HG02938 (cell line): ENCODE measurements around the gene SAP25.

Experiments used
- ATAC-seq: cut with Tn5 transposase; IDR thresholded peaks from one replicate; pipeline ENCODE4 v1.9.1; 2021; ENCODE audit warnings: mild to moderate bottlenecking, moderate library complexity; ENCODE audit not compliant: unreplicated experiment

SAP25 gene

DNA sequence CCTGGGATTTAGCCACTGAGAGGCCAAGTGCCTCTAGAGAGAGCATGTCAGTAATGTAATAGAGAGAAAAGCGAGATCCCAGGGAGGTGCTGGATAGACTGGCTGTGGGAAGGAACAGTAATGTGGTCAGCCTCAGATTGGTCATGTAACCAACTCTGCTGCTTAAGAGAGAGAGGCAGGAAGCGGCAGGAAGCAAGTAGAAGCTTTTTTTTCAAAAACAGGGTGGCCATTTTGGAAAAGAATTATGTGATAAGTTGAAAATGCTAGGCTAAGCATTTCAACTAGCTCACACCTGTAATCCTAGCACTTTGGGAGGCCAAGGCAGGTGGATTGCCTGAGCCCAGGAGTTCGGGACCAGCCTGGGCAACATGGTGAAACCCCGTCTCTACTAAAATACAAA lies 24.7 kb upstream of the SAP25 start:
- ATAC-seq, result no peak

GRCh38 chr7:100595188-100595587 lies 21.5 kb upstream of the SAP25 start:
- ATAC-seq, result no peak

- ATAC-seq, result no peak
Observed at GRCh38 chr7:100591596-100591995, 17.9 kb upstream of the SAP25 start.

DNA sequence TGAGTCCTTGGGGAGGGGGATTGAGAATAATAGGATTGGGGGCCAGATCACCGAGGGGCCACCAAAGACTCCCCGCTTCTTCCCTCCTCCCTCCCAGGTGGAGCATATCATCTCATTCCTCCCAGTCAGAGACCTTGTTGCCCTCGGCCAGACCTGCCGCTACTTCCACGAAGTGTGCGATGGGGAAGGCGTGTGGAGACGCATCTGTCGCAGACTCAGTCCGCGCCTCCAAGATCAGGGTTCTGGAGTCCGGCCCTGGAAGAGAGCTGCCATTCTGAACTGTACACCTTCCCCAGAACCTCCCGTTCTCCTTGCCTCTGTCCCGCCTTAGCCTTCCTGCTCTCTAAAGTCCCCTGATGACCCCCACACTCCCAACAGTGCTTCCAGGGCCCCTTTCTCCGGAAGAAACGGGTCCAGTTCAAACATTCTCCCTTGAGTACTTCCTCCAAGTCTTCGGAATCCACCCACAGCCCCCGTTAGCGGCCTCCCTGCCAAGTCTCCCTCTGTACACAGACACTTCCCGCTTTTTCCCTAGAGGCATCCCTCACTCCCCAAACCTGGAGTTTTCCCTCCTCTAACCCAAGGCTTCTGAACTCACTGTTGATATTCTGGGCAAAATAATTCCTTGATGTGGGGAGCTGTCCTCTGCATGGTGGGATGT lies 16.5 kb upstream of the SAP25 start:
- ATAC-seq, result no peak

DNA sequence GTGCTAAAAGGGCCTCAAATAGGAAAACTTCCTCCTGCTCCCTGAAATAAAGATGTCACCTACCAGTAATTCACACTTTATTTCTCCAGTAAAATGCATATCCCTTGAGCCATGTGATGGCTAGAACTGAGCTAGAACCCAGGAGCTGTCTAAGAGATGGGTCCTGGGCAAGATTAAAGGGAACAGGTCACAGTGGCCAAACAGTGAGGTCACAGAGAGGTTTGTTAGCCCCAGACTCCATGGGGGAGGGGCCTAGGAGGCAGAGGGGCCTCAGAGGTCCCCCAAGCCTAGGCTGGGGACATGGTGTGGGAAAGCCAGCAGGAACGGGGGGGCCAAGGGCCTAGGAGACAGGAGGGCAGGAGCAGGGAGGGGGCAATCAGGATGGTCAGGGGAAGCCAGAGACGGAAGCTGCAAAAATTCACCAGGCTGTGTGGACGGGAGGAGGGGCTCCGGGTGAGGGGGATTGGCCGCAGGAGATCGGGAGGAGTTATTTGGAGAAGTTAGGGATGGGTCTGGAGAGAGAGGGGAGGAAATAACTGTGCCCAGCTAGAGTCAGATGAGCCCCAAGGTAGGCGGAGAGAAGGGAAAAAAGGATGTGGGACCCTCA lies 15.7 kb upstream of the SAP25 start:
- no peak for ATAC-seq

- no peak for ATAC-seq
Observed at GRCh38 chr7:100588438-100588837, 14.7 kb upstream of the SAP25 start.

DNA sequence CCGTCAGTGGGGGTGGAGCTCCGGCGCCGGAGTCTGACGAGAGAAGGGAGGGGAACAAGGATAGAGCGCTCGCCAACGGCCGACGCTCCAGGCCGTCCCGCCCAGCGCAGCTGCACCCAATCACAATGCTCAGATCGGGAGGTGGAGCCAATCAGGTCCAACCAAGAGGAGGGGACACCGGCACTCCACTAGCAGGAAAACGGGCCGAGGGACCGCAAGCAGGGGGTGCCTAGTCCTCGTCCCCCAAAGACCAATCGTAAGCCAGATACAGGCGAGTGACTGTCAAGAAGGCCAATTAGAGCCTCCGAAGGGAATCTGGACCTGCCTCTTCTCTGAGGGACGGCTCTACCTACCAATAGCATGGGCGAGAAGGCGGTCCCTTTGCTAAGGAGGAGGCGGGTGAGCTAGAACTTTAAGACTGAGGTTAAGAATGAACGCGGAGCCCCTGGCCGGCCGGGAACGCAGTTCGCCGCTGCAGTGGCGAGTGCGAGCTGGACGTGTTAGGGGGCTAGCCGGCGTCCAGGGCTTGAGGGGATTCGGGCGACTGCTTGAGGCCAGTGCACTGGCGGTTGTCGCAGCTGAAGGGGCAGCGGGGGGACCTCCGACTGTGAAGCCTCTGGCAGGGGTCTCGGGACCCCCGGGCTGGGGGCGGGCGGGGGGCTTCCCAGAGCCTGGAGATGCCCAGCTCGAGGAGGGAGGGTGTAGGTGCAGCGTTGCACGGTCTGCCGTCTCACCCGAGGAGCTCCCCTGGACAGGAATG lies 12.7 kb upstream of the SAP25 start, which contains the start of gene FBXO24:
FBXO24 (plus strand) TSS at position 63 of the 760 bp plus-strand sequence; CDS start at position 361, 298 bp downstream.
- ATAC-seq, result peak; percentile 91

DNA sequence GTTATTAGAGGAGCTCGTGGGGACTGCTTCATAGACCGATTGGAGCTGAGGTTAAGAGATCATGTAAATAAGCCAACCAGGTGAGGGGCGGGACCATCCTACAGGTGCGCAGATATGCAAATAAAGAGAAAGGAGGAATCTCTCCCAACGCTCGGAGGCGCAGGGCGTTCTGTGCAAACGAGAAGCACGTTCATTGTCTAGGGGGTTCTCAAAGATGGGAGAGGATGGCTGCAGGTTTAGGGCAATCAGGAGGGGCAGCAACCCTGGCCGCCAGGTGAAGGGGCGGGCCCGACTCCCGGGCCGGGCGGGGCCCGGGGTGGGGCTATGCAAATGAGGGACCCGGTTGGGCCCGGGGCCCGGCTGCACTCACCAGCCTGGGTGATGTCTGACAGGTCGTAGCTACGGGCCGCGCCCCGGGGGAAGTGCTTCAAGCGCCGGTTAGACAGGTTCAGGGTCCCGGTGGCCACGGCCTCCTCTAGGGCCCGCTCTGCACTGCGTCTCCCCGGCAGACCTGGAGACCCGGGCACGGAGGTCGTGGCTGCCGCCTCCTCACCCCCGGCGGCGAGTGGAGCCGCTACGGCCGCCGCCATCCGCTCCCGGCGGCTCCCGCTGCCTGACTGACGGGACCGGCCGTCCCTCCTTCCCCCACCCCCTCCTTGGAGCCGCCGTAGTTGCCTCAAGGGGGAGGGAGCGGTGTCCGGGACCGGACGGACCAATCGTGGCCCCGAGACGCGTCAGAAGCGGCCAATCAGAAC lies 12.0 kb upstream of the SAP25 start, which contains the start of gene LRCH4:
LRCH4 (minus strand) TSS at position 619 of the 755 bp plus-strand sequence; CDS start at position 590, 29 bp downstream.
- ATAC-seq, result no peak

DNA sequence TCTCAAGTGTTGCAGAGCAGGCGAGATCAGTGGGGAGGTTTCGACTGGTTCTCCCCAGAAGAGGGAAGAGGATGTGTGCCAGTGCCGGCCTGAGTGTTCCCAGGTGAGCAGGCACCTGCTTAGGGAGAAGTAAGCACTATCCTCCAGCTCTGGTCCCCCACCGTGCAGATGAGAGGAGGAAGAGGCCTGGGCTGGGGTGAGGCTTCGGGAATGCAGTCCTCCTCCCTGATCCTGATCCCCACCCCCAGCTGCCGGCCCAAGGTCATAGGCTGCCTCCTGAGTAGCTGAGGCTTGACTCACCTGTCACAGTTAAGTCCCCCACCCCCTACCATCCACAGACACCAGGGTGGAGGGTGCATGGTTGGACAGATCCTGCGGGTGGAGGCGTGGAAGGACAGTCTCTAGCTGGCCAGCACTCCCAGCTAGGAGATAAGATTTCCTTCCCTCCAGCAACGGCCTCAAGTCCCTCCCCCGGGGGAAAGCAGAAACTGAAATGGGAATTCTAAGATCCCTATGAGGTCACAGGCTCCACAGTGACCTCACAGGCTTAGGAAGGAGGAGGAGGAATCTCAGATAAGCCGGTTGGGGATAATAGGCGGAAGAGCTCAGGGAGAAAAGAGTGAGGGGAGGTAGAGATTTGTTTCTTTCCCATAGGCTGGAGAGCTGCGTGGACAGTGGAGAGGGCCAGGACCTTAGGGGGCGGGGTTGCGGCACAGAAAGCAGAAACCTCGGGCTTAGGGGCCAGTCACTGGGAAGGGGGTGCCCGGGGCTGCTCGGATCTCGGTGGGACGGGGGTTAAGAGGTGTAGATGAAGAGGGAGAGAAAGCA lies 11.2 kb upstream of the SAP25 start:
- no peak for ATAC-seq

GRCh38 chr7:100584054-100584682 lies 10.5 kb upstream of the SAP25 start:
- no peak for ATAC-seq

- no peak for ATAC-seq
Observed at GRCh38 chr7:100583132-100584053, 9.7 kb upstream of the SAP25 start.

DNA sequence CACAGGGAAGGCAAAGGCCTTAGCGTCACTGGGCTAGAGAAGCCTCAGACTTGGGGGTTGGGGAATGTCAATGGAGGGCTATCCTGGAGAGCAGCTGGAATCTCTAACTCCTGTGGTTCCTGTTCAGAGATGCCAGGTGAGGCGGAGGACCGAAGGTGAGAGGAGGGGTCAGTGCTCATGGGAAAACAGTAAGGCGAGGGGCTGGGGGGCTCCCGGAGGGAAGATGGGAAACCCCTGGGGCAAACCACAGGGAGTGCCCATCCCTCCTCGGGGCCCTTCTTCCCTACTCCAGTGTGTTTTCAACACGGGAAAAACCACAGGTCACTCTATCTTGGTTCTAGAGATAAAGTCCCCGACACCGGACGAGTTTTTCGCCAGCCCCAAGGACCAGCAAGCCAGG lies 8.9 kb upstream of the SAP25 start:
- ATAC-seq, result no peak

DNA sequence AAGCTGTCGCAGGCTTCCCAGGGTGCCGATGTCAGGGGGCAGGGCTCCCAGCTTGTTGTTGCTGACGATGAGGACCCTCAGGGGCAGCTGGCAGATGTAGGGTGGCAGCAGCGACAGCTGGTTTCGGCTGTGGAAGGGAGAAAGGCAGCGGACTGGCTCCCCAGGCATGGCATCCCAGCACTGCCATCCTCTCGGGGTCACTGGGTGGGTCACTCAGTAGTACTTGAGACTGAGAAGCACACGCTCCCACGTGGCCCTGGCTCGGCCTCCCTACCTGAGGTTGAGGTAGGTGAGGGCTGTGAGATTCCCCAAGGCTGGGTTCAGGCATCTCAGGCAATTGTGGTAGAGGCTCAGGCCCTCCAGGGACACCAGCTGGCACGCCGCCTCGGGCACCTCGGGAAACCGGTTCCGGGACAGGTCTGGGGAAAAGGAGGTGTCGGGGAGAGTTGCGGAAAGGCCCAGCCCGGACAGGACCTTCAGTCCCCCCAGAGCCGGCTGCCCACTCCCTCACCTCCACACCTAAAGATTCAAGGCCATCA lies 8.4 kb upstream of the SAP25 start:
- no peak for ATAC-seq

- ATAC-seq, result no peak
Observed at GRCh38 chr7:100580466-100581283, 7.0 kb upstream of the SAP25 start.

- ATAC-seq, result no peak
Observed at GRCh38 chr7:100578246-100579183, 4.8 kb upstream of the SAP25 start.

- no peak for ATAC-seq
Observed at GRCh38 chr7:100577507-100577906, 3.8 kb upstream of the SAP25 start.

DNA sequence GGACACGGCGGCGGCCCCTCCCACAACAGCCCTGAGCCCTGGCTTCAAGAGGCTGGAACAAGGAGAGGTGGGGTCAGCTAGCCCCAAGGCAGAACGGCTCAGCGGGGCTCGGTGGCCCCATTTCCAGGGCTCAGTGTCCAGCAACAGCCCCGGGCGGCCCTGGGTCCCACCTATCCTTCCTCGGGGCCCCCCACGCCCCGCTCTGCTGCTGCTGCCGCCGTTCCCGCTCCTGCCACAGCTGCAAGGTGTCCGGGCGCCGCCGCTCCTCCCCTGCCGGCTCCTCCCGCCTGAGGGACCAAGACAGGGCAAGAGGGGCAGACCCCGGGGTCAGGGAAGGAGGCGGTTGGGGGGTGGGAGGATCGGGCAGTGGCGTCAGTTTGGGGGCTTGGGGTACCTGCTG lies 3.4 kb upstream of the SAP25 start:
- no peak for ATAC-seq
